Ishikawa (cell line): ENCODE measurements around the gene NRG3.

Experiments
- CEBPB ChIP-seq: IDR thresholded peaks from 2 replicates; pipeline ENCODE4 v1.6.1; 2012
- CREB1 ChIP-seq: IDR thresholded peaks from 2 replicates; pipeline ENCODE4 v1.6.1; 2012; ENCODE audit warnings: low read depth
- EGR1 ChIP-seq: IDR thresholded peaks from 2 replicates; pipeline ENCODE4 v1.6.1; 2012
- EP300 ChIP-seq: IDR thresholded peaks from 2 replicates; pipeline ENCODE4 v1.6.1; 2012; ENCODE audit warnings: borderline replicate concordance
- FOXM1 ChIP-seq: IDR thresholded peaks from 2 replicates; pipeline ENCODE4 v1.6.1; 2012; ENCODE audit warnings: low read depth, borderline replicate concordance
- NFIC ChIP-seq: IDR thresholded peaks from 2 replicates; pipeline ENCODE4 v1.6.1; 2012
- RAD21 ChIP-seq: IDR thresholded peaks from 2 replicates; pipeline ENCODE4 v1.6.1; 2012; ENCODE audit warnings: low read depth
- TAF1 ChIP-seq: IDR thresholded peaks from 2 replicates; pipeline ENCODE4 v1.6.1; 2012; ENCODE audit warnings: low read depth, mild to moderate bottlenecking
- TCF12 ChIP-seq: IDR thresholded peaks from 2 replicates; pipeline ENCODE4 v1.6.1; 2012; ENCODE audit warnings: low read depth
- TEAD4 ChIP-seq: IDR thresholded peaks from 2 replicates; pipeline ENCODE4 v1.6.1; 2012
- YY1 ChIP-seq: IDR thresholded peaks from 2 replicates; pipeline ENCODE4 v1.6.1; 2012; ENCODE audit warnings: low read depth
- ZBTB7A ChIP-seq: IDR thresholded peaks from 2 replicates; pipeline ENCODE4 v1.6.1; 2012; ENCODE audit warnings: low read depth
- TF ChIP-seq, protein P1 (sequence below): IDR thresholded peaks from 2 replicates; pipeline ENCODE4 v1.6.1; 2012
- TF ChIP-seq, protein P2 (sequence below): IDR thresholded peaks from 2 replicates; pipeline ENCODE4 v1.6.1; 2012
- TF ChIP-seq, protein P3 (sequence below): IDR thresholded peaks from 2 replicates; pipeline ENCODE4 v1.6.1; 2012; ENCODE audit warnings: low read depth, mild to moderate bottlenecking

NRG3 gene

DNA sequence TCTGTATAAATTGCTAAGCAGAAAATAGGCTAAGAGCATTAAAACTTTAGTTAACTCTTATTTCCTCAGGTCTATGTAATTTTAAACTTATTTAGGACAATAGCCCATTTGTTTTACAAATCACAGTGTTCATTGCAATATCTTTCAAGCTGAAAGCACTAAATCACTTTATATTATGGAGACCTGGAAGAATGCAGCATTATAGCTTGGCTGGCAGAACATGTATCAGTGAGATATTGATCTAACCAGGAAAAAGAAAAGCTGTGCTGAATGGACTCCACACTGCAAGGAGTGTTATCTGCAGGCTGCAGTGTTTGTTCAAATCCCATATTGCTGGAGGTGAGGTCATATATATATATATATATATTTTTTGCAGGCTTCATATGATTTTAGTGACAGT, 517.5 kb downstream of the NRG3 start:
- TF ChIP-seq, protein P1, sequence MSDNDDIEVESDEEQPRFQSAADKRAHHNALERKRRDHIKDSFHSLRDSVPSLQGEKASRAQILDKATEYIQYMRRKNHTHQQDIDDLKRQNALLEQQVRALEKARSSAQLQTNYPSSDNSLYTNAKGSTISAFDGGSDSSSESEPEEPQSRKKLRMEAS = no peak
- TF ChIP-seq CEBPB = no peak
- no peak for TF ChIP-seq NFIC
- TF ChIP-seq RAD21 = no peak
- no peak for TF ChIP-seq TEAD4
- no peak for TF ChIP-seq ZBTB7A
- no peak for TF ChIP-seq TCF12
- TF ChIP-seq TAF1 = no peak
- TF ChIP-seq EP300 = no peak
- no peak for TF ChIP-seq YY1
- TF ChIP-seq, protein P2, sequence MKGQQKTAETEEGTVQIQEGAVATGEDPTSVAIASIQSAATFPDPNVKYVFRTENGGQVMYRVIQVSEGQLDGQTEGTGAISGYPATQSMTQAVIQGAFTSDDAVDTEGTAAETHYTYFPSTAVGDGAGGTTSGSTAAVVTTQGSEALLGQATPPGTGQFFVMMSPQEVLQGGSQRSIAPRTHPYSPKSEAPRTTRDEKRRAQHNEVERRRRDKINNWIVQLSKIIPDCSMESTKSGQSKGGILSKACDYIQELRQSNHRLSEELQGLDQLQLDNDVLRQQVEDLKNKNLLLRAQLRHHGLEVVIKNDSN = no peak
- no peak for TF ChIP-seq FOXM1
- TF ChIP-seq, protein P3, sequence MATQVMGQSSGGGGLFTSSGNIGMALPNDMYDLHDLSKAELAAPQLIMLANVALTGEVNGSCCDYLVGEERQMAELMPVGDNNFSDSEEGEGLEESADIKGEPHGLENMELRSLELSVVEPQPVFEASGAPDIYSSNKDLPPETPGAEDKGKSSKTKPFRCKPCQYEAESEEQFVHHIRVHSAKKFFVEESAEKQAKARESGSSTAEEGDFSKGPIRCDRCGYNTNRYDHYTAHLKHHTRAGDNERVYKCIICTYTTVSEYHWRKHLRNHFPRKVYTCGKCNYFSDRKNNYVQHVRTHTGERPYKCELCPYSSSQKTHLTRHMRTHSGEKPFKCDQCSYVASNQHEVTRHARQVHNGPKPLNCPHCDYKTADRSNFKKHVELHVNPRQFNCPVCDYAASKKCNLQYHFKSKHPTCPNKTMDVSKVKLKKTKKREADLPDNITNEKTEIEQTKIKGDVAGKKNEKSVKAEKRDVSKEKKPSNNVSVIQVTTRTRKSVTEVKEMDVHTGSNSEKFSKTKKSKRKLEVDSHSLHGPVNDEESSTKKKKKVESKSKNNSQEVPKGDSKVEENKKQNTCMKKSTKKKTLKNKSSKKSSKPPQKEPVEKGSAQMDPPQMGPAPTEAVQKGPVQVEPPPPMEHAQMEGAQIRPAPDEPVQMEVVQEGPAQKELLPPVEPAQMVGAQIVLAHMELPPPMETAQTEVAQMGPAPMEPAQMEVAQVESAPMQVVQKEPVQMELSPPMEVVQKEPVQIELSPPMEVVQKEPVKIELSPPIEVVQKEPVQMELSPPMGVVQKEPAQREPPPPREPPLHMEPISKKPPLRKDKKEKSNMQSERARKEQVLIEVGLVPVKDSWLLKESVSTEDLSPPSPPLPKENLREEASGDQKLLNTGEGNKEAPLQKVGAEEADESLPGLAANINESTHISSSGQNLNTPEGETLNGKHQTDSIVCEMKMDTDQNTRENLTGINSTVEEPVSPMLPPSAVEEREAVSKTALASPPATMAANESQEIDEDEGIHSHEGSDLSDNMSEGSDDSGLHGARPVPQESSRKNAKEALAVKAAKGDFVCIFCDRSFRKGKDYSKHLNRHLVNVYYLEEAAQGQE = no peak
- TF ChIP-seq EGR1 = no peak
- TF ChIP-seq CREB1 = no peak

DNA sequence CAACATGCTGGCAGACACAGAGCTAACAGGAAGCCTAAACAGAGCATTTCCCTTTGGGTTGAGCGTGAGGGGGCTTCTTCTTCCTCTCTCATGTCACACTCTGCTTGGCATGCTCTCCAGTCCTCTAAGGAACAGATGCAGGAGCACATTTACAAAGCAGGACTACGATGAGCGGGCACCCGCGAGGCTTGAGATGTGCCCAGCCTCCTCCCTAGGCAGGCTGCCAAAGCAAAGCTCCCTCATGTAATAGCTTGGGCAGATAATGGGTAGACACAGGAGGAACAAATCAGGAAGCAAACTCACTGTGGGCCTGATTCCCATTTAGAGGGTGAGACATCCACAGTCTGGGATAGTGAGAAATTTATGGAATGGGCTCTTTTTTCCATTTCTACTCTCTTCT, 519.1 kb downstream of the NRG3 start:
- no peak for TF ChIP-seq YY1
- no peak for TF ChIP-seq EGR1
- TF ChIP-seq, protein P3 = no peak
- no peak for TF ChIP-seq CREB1

DNA sequence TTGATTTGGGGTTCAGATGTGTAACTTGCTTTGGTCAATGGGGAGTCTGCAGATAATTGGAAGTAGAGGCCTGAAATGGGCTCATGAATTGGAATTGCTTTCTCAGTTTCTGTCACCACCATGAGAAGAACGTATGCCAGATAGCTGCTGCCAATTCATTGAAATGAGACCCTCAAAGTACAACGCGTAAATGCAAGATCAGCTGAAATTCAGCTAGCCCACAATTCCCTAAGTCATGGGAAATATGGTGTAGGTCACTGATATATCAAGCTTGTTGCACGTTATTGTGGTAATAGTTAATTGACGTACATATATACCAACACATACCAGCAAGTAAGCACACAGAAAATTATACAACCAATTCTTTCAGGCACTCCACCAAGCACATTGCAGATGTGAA, 520.0 kb downstream of the NRG3 start:
- TF ChIP-seq, protein P1 = no peak
- no peak for TF ChIP-seq ZBTB7A
- no peak for TF ChIP-seq TAF1
- TF ChIP-seq EP300 = no peak
- no peak for TF ChIP-seq RAD21
- TF ChIP-seq CREB1 = no peak
- no peak for TF ChIP-seq EGR1
- TF ChIP-seq CEBPB = no peak

DNA sequence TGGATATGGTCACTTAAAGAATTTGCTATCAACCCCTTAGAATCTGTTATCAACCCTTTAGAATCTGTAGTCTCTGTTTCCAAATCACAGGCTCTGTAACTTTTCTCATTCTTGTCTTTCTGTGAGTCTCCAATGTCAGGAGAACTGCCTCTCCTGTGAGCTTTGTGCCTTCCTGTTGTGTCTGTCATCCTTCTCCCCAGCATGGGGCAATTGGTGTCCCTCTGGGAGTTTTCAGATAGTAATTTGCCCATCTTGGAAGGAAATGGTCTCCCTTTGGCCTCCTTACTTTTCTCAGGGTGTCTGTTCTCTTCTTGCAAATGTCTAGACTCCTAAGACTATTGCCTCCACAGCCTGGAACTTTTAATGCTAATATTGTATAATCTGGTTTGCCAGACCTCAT, 521.9 kb downstream of the NRG3 start:
- TF ChIP-seq CREB1 = no peak
- TF ChIP-seq EGR1 = no peak
- TF ChIP-seq, protein P2 = no peak
- TF ChIP-seq, protein P3 = no peak
- no peak for TF ChIP-seq TCF12
- TF ChIP-seq, protein P1 = no peak
- TF ChIP-seq EP300 = no peak
- TF ChIP-seq TAF1 = no peak
- TF ChIP-seq TEAD4 = no peak
- TF ChIP-seq ZBTB7A = no peak
- no peak for TF ChIP-seq NFIC
- no peak for TF ChIP-seq RAD21
- no peak for TF ChIP-seq CEBPB
- TF ChIP-seq FOXM1 = no peak

DNA sequence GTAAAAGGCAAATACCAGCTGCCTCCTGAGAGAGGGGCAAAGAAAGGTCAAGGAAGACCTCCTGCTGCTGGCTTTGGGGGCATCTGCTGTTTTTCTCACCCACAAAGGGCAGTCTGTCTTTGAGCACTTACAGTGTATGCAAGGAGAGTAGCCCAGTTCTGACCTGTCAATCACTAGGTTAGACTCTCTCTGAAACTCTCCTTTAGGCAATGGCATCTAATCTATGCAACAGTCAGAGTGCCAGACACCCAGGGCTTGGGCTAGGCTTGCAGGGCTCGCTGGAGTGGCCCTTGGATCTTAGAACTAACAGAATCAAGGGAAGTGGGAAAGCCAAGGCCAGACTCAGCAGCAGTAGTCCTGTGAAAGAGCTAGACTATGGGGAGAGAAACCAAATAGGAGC, 522.9 kb downstream of the NRG3 start:
- TF ChIP-seq TCF12 = no peak
- TF ChIP-seq, protein P1 = no peak
- no peak for TF ChIP-seq EP300
- TF ChIP-seq, protein P3 = no peak
- no peak for TF ChIP-seq YY1
- TF ChIP-seq, protein P2 = no peak
- no peak for TF ChIP-seq TEAD4
- no peak for TF ChIP-seq RAD21
- no peak for TF ChIP-seq ZBTB7A
- TF ChIP-seq CEBPB = no peak
- no peak for TF ChIP-seq CREB1
- TF ChIP-seq TAF1 = no peak
- no peak for TF ChIP-seq EGR1
- no peak for TF ChIP-seq FOXM1
- no peak for TF ChIP-seq NFIC
